HCT116 (cell line): ENCODE measurements around the gene CD99L2. TPM values are rescaled to one million over a fixed set of nuclear protein-coding genes. Genes with fewer than 3 reads are reported as not detected.

ENCODE experiments used
- ATAC-seq: fragments of 200-7000 bp; cut with Tn5 transposase; 2 replicates; pipeline ENCODE4 v1.9.1; 2020; ENCODE audit warnings: mild to moderate bottlenecking, moderate library complexity
- BruUV-seq: library from RNA; stranded (reverse); fragments of 400-500 nt; replicated peaks from 2 replicates; lab custom pipeline; 2021; lab: Mats Ljungman, UMichigan
- CTCF ChIA-PET: fragments of 300-600 bp; sonication (Branson Sonifier 250); formaldehyde crosslinking; loops from one replicate; lab custom pipeline; 2021; ENCODE audit warnings: antibody characterized with exemption; lab: Charles Lee
- POLR2A ChIA-PET: fragments of 300-600, 350-600 bp; sonication (Branson Sonifier 250); formaldehyde crosslinking; loops from one replicate; lab custom pipeline; 2021; ENCODE audit warnings: antibody characterized with exemption; lab: Charles Lee
- RAD21 ChIA-PET, 2 experiments: fragments of 300-600 bp; sonication (Branson Sonifier 250); formaldehyde crosslinking; loops; one replicate each; lab custom pipeline; 2023; ENCODE audit warnings: low total read pairs in 2 of 2; ENCODE audit not compliant: uncharacterized antibody in 2 of 2, unreplicated experiment in 2 of 2, low non-redundant PET in 1 of 2; lab: Charles Lee
- DNase-seq: peaks from one replicate; pipeline ENCODE4 v3.0.0-alpha.2; 2010; ENCODE audit warnings: low read depth, low spot score
- H2AFZ ChIP-seq: fragments of 200-600 bp; shearing (Covaris generic), sonication (generic); 2 replicates; pipeline ENCODE4 v1.6.1; 2017; ENCODE audit warnings: low read depth, mixed run types, mixed read lengths, antibody characterized with exemption, low read length; ENCODE audit not compliant: poor library complexity, severe bottlenecking
- H3K27ac ChIP-seq: 2 replicates; pipeline ENCODE4 v1.5.1; 2012; ENCODE audit warnings: low read depth, low read length
- H3K27me3 ChIP-seq: fragments of 200-600 bp; sonication (generic); 2 replicates; pipeline ENCODE4 v1.6.1; 2016; ENCODE audit warnings: mixed run types, low read length, mixed read lengths; ENCODE audit not compliant: insufficient read depth
- H3K36me3 ChIP-seq, 2 experiments: fragments of 200-500 bp in 1 of 2; fragments of 200-600 bp in 1 of 2; sonication (Bioruptor generic) in 1 of 2; sonication (generic) in 1 of 2; 2 replicates each; pipeline versions ENCODE4 v1.5.1 to v1.6.1; 2014 to 2016; ENCODE audit warnings: low read length in 2 of 2, inconsistent platforms in 1 of 2, mixed read lengths in 1 of 2, mixed run types in 1 of 2; ENCODE audit not compliant: insufficient read depth in 2 of 2, control insufficient read depth in 1 of 2
- H3K4me1 ChIP-seq, 2 experiments: fragments of 200-600 bp in 1 of 2; sonication (generic) in 1 of 2; 2 replicates each; pipeline versions ENCODE4 v1.5.1 to v1.6.1; 2012 to 2017; ENCODE audit warnings: low read length in 2 of 2, inconsistent platforms in 1 of 2, mild to moderate bottlenecking in 1 of 2, mixed read lengths in 1 of 2, mixed run types in 1 of 2, moderate library complexity in 1 of 2; ENCODE audit not compliant: insufficient read depth in 2 of 2, control insufficient read depth in 1 of 2
- H3K4me2 ChIP-seq: fragments of 200-600 bp; sonication (generic); 2 replicates; pipeline ENCODE4 v1.6.1; 2017; ENCODE audit warnings: mixed run types, low read length, mixed read lengths
- H3K4me3 ChIP-seq, 2 experiments: fragments of 200-600 bp in 1 of 2; sonication (generic) in 1 of 2; replicated peaks in 1 of 2; 2 replicates each; pipeline ENCODE4 v1.5.1; 2011 to 2016; ENCODE audit warnings: low read length in 2 of 2, control low read depth in 1 of 2, low read depth in 1 of 2, mild to moderate bottlenecking in 1 of 2, mixed read lengths in 1 of 2, mixed run types in 1 of 2
- H3K79me2 ChIP-seq: fragments of 200-600 bp; sonication (generic); 2 replicates; pipeline ENCODE4 v1.6.1; 2017; ENCODE audit warnings: mild to moderate bottlenecking, mixed run types, low read length, moderate library complexity, mixed read lengths; ENCODE audit not compliant: insufficient read depth
- H3K9ac ChIP-seq: fragments of 200-600 bp; sonication (generic); 2 replicates; pipeline ENCODE4 v1.6.1; 2016; ENCODE audit warnings: low read length, mixed read lengths
- H3K9me2 ChIP-seq: fragments of 200-600 bp; sonication (generic), shearing (Covaris generic); 2 replicates; pipeline ENCODE4 v1.6.1; 2017; ENCODE audit warnings: mixed run types, mild to moderate bottlenecking, moderate library complexity; ENCODE audit not compliant: insufficient read depth
- H3K9me3 ChIP-seq, 2 experiments: fragments of 200-500 bp in 1 of 2; fragments of 200-600 bp in 1 of 2; sonication (Bioruptor generic) in 1 of 2; sonication (generic) in 1 of 2; 2 replicates each; pipeline ENCODE4 v1.6.1; 2014 to 2017; ENCODE audit warnings: low read length in 2 of 2, mixed read lengths in 2 of 2, inconsistent platforms in 1 of 2, low read depth in 1 of 2, mild to moderate bottlenecking in 1 of 2, mixed run types in 1 of 2, moderate library complexity in 1 of 2; ENCODE audit not compliant: control insufficient read depth in 1 of 2, insufficient read depth in 1 of 2
- H4K20me1 ChIP-seq: fragments of 200-600 bp; sonication (generic), shearing (Covaris generic); 2 replicates; pipeline ENCODE4 v1.6.1; 2017; ENCODE audit warnings: mixed run types, mild to moderate bottlenecking, moderate library complexity; ENCODE audit not compliant: insufficient read depth
- CBX3 ChIP-seq: IDR thresholded peaks from 2 replicates; pipeline ENCODE4 v1.6.1; 2012; ENCODE audit warnings: low read depth
- CEBPB ChIP-seq: IDR thresholded peaks from 2 replicates; pipeline ENCODE4 v1.6.1; 2012; ENCODE audit warnings: low read depth
- EGR1 ChIP-seq: IDR thresholded peaks from 2 replicates; pipeline ENCODE4 v1.6.1; 2012; ENCODE audit warnings: low read depth
- ELF1 ChIP-seq: IDR thresholded peaks from 2 replicates; pipeline ENCODE4 v1.6.1; 2012; ENCODE audit warnings: low read depth, borderline replicate concordance
- EZH2phosphoT487 ChIP-seq: fragments of 200-600 bp; IDR thresholded peaks from 2 replicates; pipeline ENCODE4 v1.6.1; 2018; ENCODE audit warnings: antibody characterized with exemption, borderline replicate concordance
- MAX ChIP-seq: IDR thresholded peaks from 2 replicates; pipeline ENCODE4 v1.6.1; 2012
- REST ChIP-seq: IDR thresholded peaks from 2 replicates; pipeline ENCODE4 v1.6.1; 2012; ENCODE audit warnings: low read depth
- SRF ChIP-seq: IDR thresholded peaks from 2 replicates; pipeline ENCODE4 v1.6.1; 2012; ENCODE audit warnings: low read depth
- TCF7L2 ChIP-seq: IDR thresholded peaks from 2 replicates; pipeline ENCODE4 v1.7.0; 2011; ENCODE audit warnings: borderline replicate concordance, inconsistent platforms; ENCODE audit not compliant: insufficient read depth, insufficient read length; ENCODE audit errors: extremely low read depth
- YY1 ChIP-seq: IDR thresholded peaks from 2 replicates; pipeline ENCODE4 v1.6.1; 2011; ENCODE audit warnings: low read length, low read depth, moderate library complexity, mild to moderate bottlenecking; ENCODE audit not compliant: insufficient replicate concordance; ENCODE audit errors: extremely low read depth
- ZBTB33 ChIP-seq: IDR thresholded peaks from 2 replicates; pipeline ENCODE4 v1.6.1; 2011; ENCODE audit warnings: mild to moderate bottlenecking, low read length, moderate library complexity; ENCODE audit not compliant: insufficient replicate concordance; ENCODE audit errors: extremely low read depth
- ZNF274 ChIP-seq: fragments of 200-500 bp; sonication (Bioruptor generic); IDR thresholded peaks from 2 replicates; pipeline ENCODE4 v1.6.1; 2014; ENCODE audit warnings: mild to moderate bottlenecking, low read depth, low read length, inconsistent platforms
- intact Hi-C: fragments of 100-400 bp; cut with micrococcal nuclease; formaldehyde crosslinking; loops from 2 replicates; pipeline ENCODE4 v1.10.0; 2022
- total RNA-seq: library from RNA; stranded (reverse); gene quantifications from one replicate; pipeline ENCODE4 v1.2.1, GENCODE V29; 2021; ENCODE audit not compliant: unreplicated experiment

Gene CD99L2
- total RNA-seq, 1 experiment from 2014 or later, result 6.2 TPM

GRCh38 chrX:150857453-150857852, 41.0 kb downstream of the CD99L2 start:
- CTCF ChIA-PET, result no interaction called here
- no peak overlapping the region for H2AFZ ChIP-seq
- no peaks in the 10 kb centered on the region for H4K20me1 ChIP-seq
- no peaks in the 10 kb centered on the region for H3K9me2 ChIP-seq
- H3K4me3 ChIP-seq, result no peak overlapping the region
- DNase-seq, result no peak
- intact Hi-C loops, result loop anchor here (5.0 kb wide), 1 partner anchor 290 kb away; no protein-coding TSS in a partner anchor
- BruUV-seq, result no TSS peak
- TF ChIP-seq TCF7L2 (no peak), CBX3 (no peak), ZBTB33 (no peak), YY1 (no peak), MAX (no peak), EZH2phosphoT487 (no peak), CEBPB (no peak)
- TF ChIP-seq, all 23 proteins: peak for 0
- no peak overlapping the region for H3K9ac ChIP-seq
- POLR2A ChIA-PET, result no interaction called here
- RAD21 ChIA-PET, result no interaction called here
- no peak overlapping the region for H3K4me2 ChIP-seq
- H3K36me3 ChIP-seq, result no peaks in the 10 kb centered on the region
- no peaks in the 10 kb centered on the region for H3K9me3 ChIP-seq
- no peaks in the 10 kb centered on the region for H3K79me2 ChIP-seq
- H3K27ac ChIP-seq, result no peak overlapping the region
- H3K4me1 ChIP-seq, result no peaks in the 10 kb centered on the region
- H3K27me3 ChIP-seq, result no peaks in the 10 kb centered on the region
- no peak for ATAC-seq

- Histone ChIP-seq H3K4me2 (no peak overlapping the region), H3K79me2 (no peaks in the 10 kb centered on the region), H3K9me3 (no peaks in the 10 kb centered on the region), H3K4me1 (no peaks in the 10 kb centered on the region), H4K20me1 (no peaks in the 10 kb centered on the region), H3K27ac (no peak overlapping the region), H3K4me3 (no peak overlapping the region), H3K27me3 (no peaks in the 10 kb centered on the region), H3K36me3 (no peaks in the 10 kb centered on the region)
- BruUV-seq, result no TSS peak
- ChIA-PET POLR2A (no interaction called here), CTCF (no interaction called here)
- ATAC-seq (no peak), DNase-seq (no peak)
- TF ChIP-seq EGR1, result no peak
- no peak for TF ChIP-seq ELF1
- TF ChIP-seq REST, result no peak
- no peak for TF ChIP-seq ZNF274
- TF ChIP-seq SRF, result no peak
- no peak for TF ChIP-seq CEBPB
- TF ChIP-seq, all 23 proteins: peak for 0
- intact Hi-C loops, result loop anchor here (5.0 kb wide), 1 partner anchor 291 kb away; no protein-coding TSS in a partner anchor
- no peak overlapping the region for H3K9ac ChIP-seq
- RAD21 ChIA-PET, result no interaction called here
- no peaks in the 10 kb centered on the region for H3K9me2 ChIP-seq
- no peak overlapping the region for H2AFZ ChIP-seq
These were observed 41.7 kb downstream of the CD99L2 start for GRCh38 chrX:150856785-150857184.
